ENCODE results near the gene TRIM7. TPM values are rescaled to one million over a fixed set of nuclear protein-coding genes. Genes with fewer than 3 reads are reported as not detected.

Gene TRIM7
- total RNA-seq, result 10 to 100 TPM; 44.8 to 80.6 (median 54.5) TPM

GRCh38 chr5:181204826-181205760 lies at the start of gene TRIM7:
Gene TRIM7, minus strand, starts transcription at chr5:181205196. Its CDS starts 86 bp downstream, at chr5:181205110.
- TF ChIP-seq CTCF (IDR thresholded peaks at IDR 0.05) (no peak), POLR2A (IDR thresholded peaks at IDR 0.05) (peak in 1 of 4 donors; percentile 64)
- DNase-seq, result no peak
- peaks cover 13 to 67% (median 32%) of the 10 kb centered on the region in 3 donors for H3K4me1 ChIP-seq
- 6% methylated on average over 7 to 13 of the region's 94 CpGs for WGBS, 2 donors
- intact Hi-C loops (cut with DNase I), result no loop called here
- H3K27ac ChIP-seq, result peak within 1 kb of the TSS; percentile 83 to 91 (median 90)
- no peaks in the 10 kb centered on the region for H3K9me3 ChIP-seq
- peaks cover 0 to 11% (median 4%) of the 10 kb centered on the region in 3 donors for H3K36me3 ChIP-seq
- no peaks in the 10 kb centered on the region for H3K27me3 ChIP-seq
- H3K4me3 ChIP-seq, result peak within 1 kb of the TSS; percentile 53 to 87 (median 84)

DNA sequence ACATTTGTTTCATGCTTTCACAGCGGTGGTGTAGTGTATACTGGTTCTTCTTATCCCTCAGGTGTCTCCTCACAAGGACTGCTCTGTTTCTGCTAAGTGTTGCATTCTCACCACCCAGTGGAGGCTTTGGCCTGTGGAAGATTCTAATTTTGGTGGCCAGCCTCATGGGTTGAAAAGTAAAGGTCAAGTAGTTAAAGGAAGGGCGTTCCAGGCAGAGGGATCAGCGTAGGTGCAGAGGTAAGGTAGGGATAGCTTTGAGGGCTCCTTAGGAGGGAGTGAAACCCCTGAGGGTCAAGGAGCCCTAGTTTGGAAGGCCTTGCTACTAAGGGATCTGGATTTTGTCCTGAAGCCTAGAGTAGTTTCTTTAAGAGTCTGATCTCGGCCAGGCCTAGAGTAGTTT lies 43.3 kb upstream of the TRIM7 start:
- 58 to 74% methylated on average over 4 of the region's 4 CpGs for WGBS, 2 donors
- intact Hi-C loops (cut with DNase I), result no loop called here

GRCh38 chr5:181246276-181247049 lies 41.5 kb upstream of the TRIM7 start:
- Histone ChIP-seq H3K27me3 (no peaks in the 10 kb centered on the region), H3K27ac (peak overlapping the region; percentile 90 to 98 (median 96)), H3K4me3 (peak overlapping the region; percentile 57 to 97 (median 86)), H3K9me3 (no peaks in the 10 kb centered on the region), H3K36me3 (peaks cover 0 to 12% (median 4%) of the 10 kb centered on the region in 3 donors), H3K4me1 (peaks cover 39 to 85% (median 58%) of the 10 kb centered on the region in 3 donors)
- 0 to 2% methylated on average over 16 to 22 of the region's 55 CpGs for WGBS, 2 donors
- intact Hi-C loops (cut with DNase I), result no loop called here
- DNase-seq, result no peak
- peak in 1 of 6 experiments; percentile 3 for TF ChIP-seq CTCF (IDR thresholded peaks at IDR 0.05)
- peak in 2 of 4 donors; percentile 43 to 81 for TF ChIP-seq POLR2A (IDR thresholded peaks at IDR 0.05)

More for the DNA sequence above, 43.3 kb upstream of the TRIM7 start:
- Histone ChIP-seq H3K27ac (peak overlapping the region; percentile 76 to 97 (median 93)), H3K9me3 (no peaks in the 10 kb centered on the region), H3K27me3 (no peaks in the 10 kb centered on the region), H3K4me3 (peak overlapping the region; percentile 57 to 97 (median 86)), H3K36me3 (peaks cover 0 to 21% (median 0%) of the 10 kb centered on the region in 3 donors), H3K4me1 (peaks cover 39 to 88% (median 51%) of the 10 kb centered on the region in 3 donors)
- TF ChIP-seq POLR2A (IDR thresholded peaks at IDR 0.05), result no peak
- TF ChIP-seq CTCF (IDR thresholded peaks at IDR 0.05), result no peak
- DNase-seq, result no peak

- no peaks in the 10 kb centered on the region for H3K9me3 ChIP-seq
- H3K27me3 ChIP-seq, result no peaks in the 10 kb centered on the region
- peak overlapping the region; percentile 57 to 97 (median 86) for H3K4me3 ChIP-seq
- H3K27ac ChIP-seq, result peak overlapping the region; percentile 90 to 98 (median 96)
- peaks cover 8 to 17% (median 12%) of the 10 kb centered on the region in 3 donors for H3K36me3 ChIP-seq
- intact Hi-C loops (cut with DNase I), result no loop called here
- 30 to 31% methylated on average over 19 to 22 of the region's 34 CpGs for WGBS, 2 donors
- no peak for TF ChIP-seq POLR2A (IDR thresholded peaks at IDR 0.05)
- TF ChIP-seq CTCF (IDR thresholded peaks at IDR 0.05), result no peak
- peaks cover 39 to 85% (median 59%) of the 10 kb centered on the region in 3 donors for H3K4me1 ChIP-seq
- DNase-seq, result no peak
Measured at GRCh38 chr5:181245427-181246275, 40.7 kb upstream of the TRIM7 start.

All from esophagus squamous epithelium (tissue), 5 donors.